NCI-H226 (cell line): ENCODE data around the gene VAMP8.
"Not testable (repeated sequence)": the region's sequence is repeated elsewhere in the genome, so short reads cannot be mapped to it uniquely, and the experiment has no call there.

ENCODE experiments used
- DNase-seq: peaks from one replicate; pipeline ENCODE4 v3.0.0-alpha.2; 2015

Gene VAMP8

DNA sequence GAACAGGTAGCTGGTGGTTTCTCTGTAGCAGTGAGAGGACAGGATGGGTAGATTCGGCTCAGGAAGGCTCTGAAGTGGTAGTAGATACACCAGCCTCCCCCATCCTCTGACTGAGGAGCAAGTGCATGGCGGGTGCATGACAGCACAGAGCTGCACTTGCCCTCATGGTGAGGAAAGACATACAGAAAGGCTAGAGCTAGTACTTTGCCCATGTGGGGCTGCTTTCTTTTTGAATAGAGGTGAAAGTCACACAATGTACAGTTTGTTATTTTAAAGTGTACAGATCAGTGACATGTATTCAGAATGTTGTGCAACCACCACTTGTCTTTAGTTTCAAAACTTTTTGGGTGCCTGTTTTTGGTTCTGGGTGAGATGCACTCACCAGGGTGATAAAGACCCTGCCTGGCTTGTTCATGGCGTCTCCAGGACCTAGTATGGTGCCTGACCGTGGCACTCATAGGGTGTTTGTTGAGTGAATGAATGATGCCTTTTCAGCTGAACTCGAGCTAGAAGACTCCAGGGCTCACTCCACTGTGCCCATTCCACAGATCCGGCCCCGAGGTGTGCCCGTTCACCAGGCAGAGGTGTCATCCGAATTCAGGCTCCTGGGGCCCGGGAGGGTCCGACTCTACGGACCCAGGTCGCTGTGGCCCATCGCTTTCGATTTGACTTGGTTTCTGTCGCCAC lies 6.4 kb downstream of the VAMP8 start:
- no peak for DNase-seq

GRCh38 chr2:85584354-85584856 lies 7.0 kb downstream of the VAMP8 start, which contains the start of gene VAMP5:
Gene VAMP5, plus strand, starts transcription at chr2:85584431. Its CDS starts 60 bp downstream, at chr2:85584491.
- DNase-seq: no peak

DNA sequence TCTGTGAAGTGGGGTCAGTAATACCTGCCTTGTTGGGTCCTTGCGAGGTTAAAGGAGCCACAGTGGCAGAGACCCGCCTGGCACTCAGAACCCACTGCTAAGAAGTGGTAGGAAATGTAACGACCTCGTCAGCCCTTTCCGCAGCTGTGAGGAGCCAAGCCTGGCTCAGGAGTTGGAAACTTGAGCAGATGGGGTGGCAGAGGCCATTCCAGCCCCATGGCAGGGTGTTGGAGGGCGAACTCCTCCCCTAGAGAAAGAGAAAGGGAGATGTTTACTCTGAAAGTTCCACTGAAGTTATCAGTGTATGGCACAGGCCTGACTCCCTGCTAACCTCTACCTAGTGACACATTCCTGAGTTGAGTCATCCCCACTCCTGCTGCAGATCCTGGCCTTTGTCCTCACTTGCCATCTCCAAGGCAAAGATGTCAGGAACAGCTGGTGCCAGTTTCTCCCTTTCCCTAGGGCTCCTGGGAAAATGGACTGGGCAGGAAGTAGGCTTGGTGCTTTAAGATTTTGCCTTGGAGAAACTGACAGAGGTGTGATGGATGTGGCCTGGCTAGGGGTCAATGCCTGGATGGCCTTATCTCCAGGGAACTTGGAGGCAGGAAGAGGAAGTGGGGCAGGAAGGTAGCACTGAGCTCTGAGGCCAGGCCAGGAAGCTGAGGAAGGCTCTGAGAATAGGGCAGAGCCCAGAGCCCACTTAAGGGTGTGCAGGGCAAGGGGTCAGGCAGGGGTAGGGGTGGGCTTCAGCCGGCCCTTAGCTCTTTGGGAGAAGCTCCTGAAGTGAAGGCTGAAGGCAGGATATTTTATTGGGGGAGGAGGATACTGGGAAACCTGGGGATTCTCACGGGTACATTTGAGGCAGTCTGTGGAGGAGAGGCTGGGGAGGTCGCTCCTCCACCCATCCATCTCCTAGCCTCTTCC lies 7.7 kb downstream of the VAMP8 start:
- DNase-seq: peak; percentile 73

DNA sequence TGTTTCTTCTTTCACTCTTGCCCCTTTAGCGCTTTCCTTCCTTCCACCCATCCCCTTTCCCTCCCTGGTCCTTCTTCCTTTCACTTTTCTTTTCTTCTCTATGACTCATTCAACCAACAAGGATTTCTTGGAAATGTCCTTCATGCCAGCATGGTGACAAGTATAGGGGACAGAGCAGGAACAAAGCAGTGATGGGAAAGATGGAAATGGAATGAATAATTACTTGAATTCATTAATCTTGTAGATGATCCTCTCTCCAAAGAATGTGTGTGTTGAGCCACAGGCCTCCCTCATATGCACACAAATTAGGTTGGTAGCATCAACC lies 8.4 kb downstream of the VAMP8 start:
- no peak for DNase-seq

DNA sequence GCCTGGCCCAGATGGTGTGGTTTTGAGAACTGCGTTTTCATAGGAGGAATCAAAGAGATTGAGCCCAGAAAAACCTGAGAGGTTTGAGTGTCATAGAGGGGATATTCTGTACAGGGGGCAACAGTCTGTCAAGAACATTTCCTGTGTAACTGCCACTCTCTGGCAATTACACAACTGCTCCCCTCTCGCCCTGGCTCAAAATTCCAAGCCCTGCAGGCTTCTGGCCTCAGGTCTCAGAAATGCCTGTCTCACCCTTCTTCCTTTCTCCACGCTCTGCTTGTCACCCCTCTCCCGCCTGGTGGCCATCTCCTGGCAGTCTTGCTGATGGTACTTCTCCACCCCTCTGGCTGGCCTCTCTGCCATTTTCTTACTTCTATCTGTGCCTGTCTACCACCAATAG lies 10.8 kb downstream of the VAMP8 start:
- DNase-seq: no peak

DNA sequence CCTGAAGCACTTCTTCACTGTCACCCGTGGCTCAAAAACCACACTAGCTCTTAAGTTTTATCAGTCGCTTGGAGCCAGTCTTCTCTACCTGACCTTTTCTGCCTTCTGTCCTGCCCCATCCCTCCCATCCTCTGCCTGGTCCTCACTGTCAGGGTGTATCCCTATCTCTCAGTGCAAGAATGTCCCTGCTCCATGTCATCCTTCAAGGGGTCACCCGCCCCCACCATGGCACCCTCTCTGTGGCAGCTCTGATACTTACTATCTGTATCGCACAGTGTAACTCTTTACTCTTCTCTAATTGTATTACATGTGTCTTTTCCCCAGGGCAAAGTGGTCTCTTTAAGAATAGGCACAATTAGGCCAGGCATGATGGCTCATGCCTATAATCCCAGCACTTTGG lies 11.3 kb downstream of the VAMP8 start:
- DNase-seq: no peak

GRCh38 chr2:85589181-85589580 lies 11.8 kb downstream of the VAMP8 start:
- no peak for DNase-seq

- DNase-seq: peak; percentile 94
Observed at GRCh38 chr2:85589982-85590791, 12.8 kb downstream of the VAMP8 start.

GRCh38 chr2:85590950-85591349 lies 13.6 kb downstream of the VAMP8 start:
- no peak for DNase-seq

DNA sequence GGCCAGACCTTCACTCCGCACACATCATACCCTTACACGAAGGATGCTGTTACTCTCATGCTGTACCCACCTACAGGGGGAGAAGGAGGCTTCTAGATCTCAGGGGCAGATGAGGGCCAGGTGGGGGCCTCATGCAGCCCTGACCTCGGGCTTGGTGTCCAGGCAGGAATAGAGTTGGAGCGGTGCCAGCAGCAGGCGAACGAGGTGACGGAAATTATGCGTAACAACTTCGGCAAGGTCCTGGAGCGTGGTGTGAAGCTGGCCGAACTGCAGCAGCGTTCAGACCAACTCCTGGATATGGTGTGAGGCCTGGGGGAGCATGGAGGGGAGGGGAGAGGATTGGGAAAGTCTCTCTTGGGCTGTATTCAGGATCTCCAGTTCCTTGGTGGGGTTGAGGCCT lies 14.2 kb downstream of the VAMP8 start:
- DNase-seq: no peak

GRCh38 chr2:85592299-85592698 lies 14.9 kb downstream of the VAMP8 start:
- not testable (repeated sequence) for DNase-seq

GRCh38 chr2:85593023-85593422 lies 15.6 kb downstream of the VAMP8 start:
- DNase-seq: no peak

DNA sequence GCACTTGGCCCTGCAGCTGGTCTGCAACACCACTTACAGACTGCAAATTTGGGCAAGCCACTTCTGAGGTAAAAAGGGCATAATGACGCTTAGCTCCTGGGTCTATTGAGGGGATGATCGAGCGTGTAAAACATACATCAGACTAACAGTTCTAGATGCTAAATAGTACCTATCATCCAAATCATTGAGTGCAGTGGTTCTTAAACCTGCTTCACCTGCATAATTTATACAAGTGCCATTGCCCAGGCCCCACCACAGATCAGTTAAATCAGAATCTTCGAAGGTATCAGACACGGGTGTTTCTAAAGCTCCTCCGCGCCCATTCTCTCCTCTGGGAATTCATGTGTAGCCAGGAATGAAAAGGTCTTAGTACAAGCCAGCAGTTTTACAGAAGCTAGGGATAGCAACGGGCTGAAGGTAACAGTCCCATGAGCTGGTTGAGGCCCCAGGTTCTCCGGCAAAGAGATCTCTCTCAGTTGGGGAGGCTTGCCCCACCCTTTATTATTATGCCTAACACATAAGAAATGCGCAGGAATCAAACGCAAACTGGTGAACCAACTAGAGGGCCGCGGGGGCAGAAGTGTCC lies 17.4 kb downstream of the VAMP8 start:
- DNase-seq: no peak

- peak; percentile 99 for DNase-seq
Observed at GRCh38 chr2:85595301-85596025, 18.1 kb downstream of the VAMP8 start, which contains the start of gene RNF181. Gene RNF181, plus strand, starts transcription at chr2:85595745. Its CDS starts 19 bp downstream, at chr2:85595764.

DNA sequence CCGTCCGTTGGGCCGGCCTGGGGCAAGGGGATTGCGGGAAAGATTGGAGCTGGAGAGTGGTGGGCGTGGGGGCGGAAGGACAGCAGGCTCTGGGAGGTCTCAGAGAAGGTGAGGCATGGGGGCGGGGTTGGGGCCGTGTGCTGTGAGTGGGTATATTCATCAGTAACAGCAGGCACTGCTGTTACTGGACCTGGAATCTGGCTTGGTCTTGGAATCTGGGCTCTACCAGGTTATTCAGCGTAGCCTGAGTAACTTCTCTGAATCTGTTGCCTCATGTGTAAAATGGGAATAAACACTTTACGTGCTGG lies 18.6 kb downstream of the VAMP8 start:
- DNase-seq: no peak

GRCh38 chr2:85596486-85597143 lies 19.2 kb downstream of the VAMP8 start:
- DNase-seq: no peak

GRCh38 chr2:85597241-85597640 lies 19.9 kb downstream of the VAMP8 start:
- no peak for DNase-seq

GRCh38 chr2:85598594-85599340 lies 21.4 kb downstream of the VAMP8 start:
- no peak for DNase-seq

DNA sequence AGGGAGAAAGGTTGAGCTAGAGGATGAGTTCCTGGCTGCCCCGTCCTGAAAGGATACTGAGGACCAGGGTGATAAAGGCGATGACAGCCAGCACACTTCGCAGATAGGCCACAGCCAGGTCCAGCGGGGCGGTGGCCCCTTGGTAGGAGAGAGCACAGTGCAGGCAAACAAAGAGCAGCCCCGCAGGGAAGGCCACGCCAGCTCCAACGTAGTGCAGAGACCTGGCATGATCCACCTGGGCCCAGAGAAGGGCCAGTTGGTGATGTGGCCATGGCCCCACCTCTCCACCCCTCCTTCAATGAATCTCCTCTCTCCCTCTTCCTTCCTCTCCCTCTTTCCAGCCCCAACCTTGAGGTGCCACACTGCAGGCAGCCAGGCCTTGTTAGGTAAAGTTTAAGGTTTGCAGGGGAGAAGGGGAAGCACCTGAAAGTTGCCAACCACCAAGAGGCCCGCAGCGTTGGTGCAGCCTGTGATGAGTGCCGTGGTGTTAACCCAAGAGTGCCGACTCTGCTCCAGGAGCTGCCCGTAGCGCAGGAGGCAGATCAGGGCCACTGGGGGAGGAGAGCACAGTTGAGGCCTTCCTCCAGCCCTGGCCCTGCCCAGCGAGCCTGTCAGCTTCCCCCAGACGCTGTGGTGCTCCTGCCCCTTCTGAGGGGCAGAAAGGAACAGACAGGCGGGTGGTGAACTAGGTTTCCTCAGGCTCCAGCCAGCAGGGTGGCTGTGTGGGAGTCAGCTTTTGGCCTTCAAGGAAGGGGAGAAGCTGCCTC lies 22.3 kb downstream of the VAMP8 start:
- no peak for DNase-seq

- DNase-seq: no peak
Observed at GRCh38 chr2:85600235-85600575, 22.8 kb downstream of the VAMP8 start.
